Heart left ventricle (tissue), 16 donors: ENCODE data around the gene RFFL. TPM values are rescaled to one million over a fixed set of nuclear protein-coding genes. Genes with fewer than 3 reads are reported as not detected.

ENCODE experiments used
- ATAC-seq, 4 donors: fragments of 200-7000 bp; cut with Tn5 transposase; one replicate each; pipeline ENCODE4 v1.9.1; 2020 to 2022; ENCODE audit warnings: moderate library complexity in 4 of 4, mild to moderate bottlenecking in 3 of 4, moderate number of reproducible peaks in 1 of 4
- DNase-seq, 5 donors: peaks; one replicate each; pipeline ENCODE4 v3.0.0-alpha.2; 2020
- H3K27ac ChIP-seq, 12 donors: fragments of 200-600 bp; sonication (generic) in 4 of 12; one replicate each; pipeline versions ENCODE4 v1.5.0 to v1.8.0; 2016 to 2022; ENCODE audit warnings: mild to moderate bottlenecking in 2 of 12
- H3K27me3 ChIP-seq, 9 donors: fragments of 200-600 bp; sonication (generic) in 2 of 9; one replicate each; pipeline versions ENCODE4 v1.5.1 to v1.8.0; 2016 to 2022; ENCODE audit warnings: mild to moderate bottlenecking in 3 of 9
- H3K36me3 ChIP-seq, 9 donors: fragments of 200-600 bp; sonication (generic) in 2 of 9; one replicate each; pipeline versions ENCODE4 v1.5.0 to v1.8.0; 2018 to 2022; ENCODE audit warnings: mild to moderate bottlenecking in 2 of 9
- H3K4me1 ChIP-seq, 12 donors: fragments of 200-600 bp; sonication (generic) in 4 of 12; one replicate each; pipeline versions ENCODE4 v1.5.0 to v1.8.0; 2016 to 2022; ENCODE audit warnings: mild to moderate bottlenecking in 3 of 12
- H3K4me3 ChIP-seq, 12 donors: fragments of 200-600 bp; sonication (generic) in 4 of 12; one replicate each; pipeline versions ENCODE4 v1.5.0 to v1.8.0; 2017 to 2022; ENCODE audit warnings: mild to moderate bottlenecking in 9 of 12, moderate library complexity in 4 of 12
- H3K9me3 ChIP-seq, 12 donors: fragments of 200-600 bp; sonication (generic) in 4 of 12; one replicate each; pipeline versions ENCODE4 v1.5.0 to v1.8.0; 2016 to 2022; ENCODE audit warnings: mild to moderate bottlenecking in 1 of 12
- CTCF ChIP-seq, 12 donors: fragments of 200-600 bp; sonication (generic) in 4 of 12; IDR thresholded peaks; one replicate each; pipeline versions ENCODE4 v1.5.0 to v1.8.0; 2018 to 2022; ENCODE audit warnings: antibody characterized with exemption in 12 of 12, mild to moderate bottlenecking in 5 of 12
- POLR2A ChIP-seq, 2 donors: fragments of 450-650 bp; IDR thresholded peaks; one replicate each; pipeline ENCODE4 v1.6.1; 2017; ENCODE audit warnings: antibody characterized with exemption in 2 of 2, mild to moderate bottlenecking in 2 of 2, moderate library complexity in 2 of 2
- WGBS, 4 donors: extraction: QIAGEN DNeasy Blood & Tissue Kit in 2 of 4; methylation state at CpG; one replicate each; pipeline versions ENCODE4 v1.1.5 to v1.1.7; 2013 to 2018; 5-methylcytosine and 5-hydroxymethylcytosine counted together
- intact Hi-C, 10 donors: fragments of 100-400 bp; cut with DNase I; formaldehyde crosslinking; loops; one replicate each; pipeline versions ENCODE4 v1.11.1 to v1.14.2; 2022
- polyA plus RNA-seq, 2 donors: library from polyadenylated mRNA; stranded (reverse); fragments of 200-250 nt; gene quantifications; one replicate each; pipeline ENCODE4 v1.2.3, GENCODE V29; 2013
- total RNA-seq, 9 donors: library from RNA; depleted of rRNA in 2 of 9; stranded (reverse); fragments of >200 nt in 2 of 9; fragmentation: NEBNext Ultra II Directional in 3 of 9; extraction: Animal tissue kit (Norgen Biotek cat#: 25700) in 3 of 9; gene quantifications; one replicate each; pipeline versions ENCODE4 v1.1.0 to v1.2.4, GENCODE V29; 2016 to 2023
- donor health status: ischemic (EF 13 %, LVEDD 7.1; RV severe dilation, severe dysfunction).
- donor health status: healthy with polysubstance abuse.
- donor health status: DM: no; HTN: yes; CAD: no.
- donor health status: DM: no; HTN: no; CAD: no.
- donor health status: ischemic (EF 25% LVEDD 6.9; RV normal size, moderate dysfunction).
- donor health status: ischemic (EF 25% LVEDD 5.7; RV mildly dilated, moderate dysfunction).
- donor health status: healthy.
- donor health status: DM: yes; HTN: yes; CAD: no.
- donor health status: ischemic (EF 35%, LVEDD 5.7; RV mildly dilated, moderate dysfunction).
- donor health status: nonischemic (EF 11% LVEDD 7.7; RV severe dilation, severe dysfunction).
- donor health status: DM: yes; HTN: yes; CAD: no.
- donor health status: PGD.
- donor health status: ischemic (EF 29% LVEDD 5.4; RV normal size, mild dysfunction).
- donor health status: nonischemic (EF 23%, LVEDD 6.1; RV moderate dilation, normal function).

The RFFL gene
- total and polyA plus RNA-seq, 11 donors, result 2.6 to 21.6 (median 13.0) TPM

- no peaks in the 10 kb centered on the region for H3K27me3 ChIP-seq
- TF ChIP-seq POLR2A (IDR thresholded peaks at IDR 0.05) (no peak), CTCF (IDR thresholded peaks at IDR 0.05) (no peak)
- peak overlapping the region; percentile 54 to 88 (median 77) for H3K27ac ChIP-seq
- 91 to 97% (median 94%) methylated on average over 3 of the region's 3 CpGs for WGBS, 4 donors
- ATAC-seq (no peak), DNase-seq (no peak)
- H3K36me3 ChIP-seq, result peaks cover 0 to 47% (median 23%) of the 10 kb centered on the region in 9 donors
- no peaks in the 10 kb centered on the region for H3K9me3 ChIP-seq
- no peak overlapping the region for H3K4me3 ChIP-seq
- H3K4me1 ChIP-seq, result peaks cover 0 to 32% (median 14%) of the 10 kb centered on the region in 12 donors
- intact Hi-C loops, result loop anchor here in 3 of 10 donors (2.0 to 5.0 kb wide), 3 partner anchors 39 to 65 kb away; partner anchors contain the start of genes RFFL (in 2 of the 3) and LIG3 (in 1 of the 3)
Observed at GRCh38 chr17:35023538-35023937, 40.0 kb downstream of the RFFL start.

- WGBS, 4 donors, result 15 to 25% (median 20%) methylated on average over 7 to 8 of the region's 8 CpGs
- Histone ChIP-seq H3K4me3 (no peak overlapping the region), H3K9me3 (no peaks in the 10 kb centered on the region), H3K36me3 (peaks cover 0 to 48% (median 26%) of the 10 kb centered on the region in 9 donors), H3K4me1 (peaks cover 0 to 32% (median 14%) of the 10 kb centered on the region in 12 donors), H3K27ac (peak overlapping the region; percentile 54 to 88 (median 77)), H3K27me3 (no peaks in the 10 kb centered on the region)
- peak; percentile 94 to 97 (median 96) for ATAC-seq
- peak in 2 of 12 donors; percentile 9 to 22 for TF ChIP-seq CTCF (IDR thresholded peaks at IDR 0.05)
- no peak for TF ChIP-seq POLR2A (IDR thresholded peaks at IDR 0.05)
- intact Hi-C loops, result loop anchor here in 3 of 10 donors (2.0 to 5.0 kb wide), 3 partner anchors 40 to 66 kb away; partner anchors contain the start of genes RFFL (in 2 of the 3) and LIG3 (in 1 of the 3)
- peak; percentile 62 to 91 (median 75) for DNase-seq
Observed at GRCh38 chr17:35022536-35023063, 40.9 kb downstream of the RFFL start.

- H3K4me3 ChIP-seq, result no peak overlapping the region
- ATAC-seq (no peak), DNase-seq (no peak)
- WGBS, 4 donors, result 83 to 88% (median 85%) methylated on average over 11 of the region's 11 CpGs
- intact Hi-C loops, result loop anchor here in 3 of 10 donors (2.0 to 5.0 kb wide), 3 partner anchors 41 to 67 kb away; partner anchors contain the start of genes RFFL (in 2 of the 3) and LIG3 (in 1 of the 3)
- H3K9me3 ChIP-seq, result no peaks in the 10 kb centered on the region
- peaks cover 0 to 57% (median 33%) of the 10 kb centered on the region in 9 donors for H3K36me3 ChIP-seq
- H3K4me1 ChIP-seq, result peaks cover 0 to 32% (median 14%) of the 10 kb centered on the region in 12 donors
- H3K27ac ChIP-seq, result peak overlapping the region; percentile 54 to 88 (median 77)
- TF ChIP-seq POLR2A (IDR thresholded peaks at IDR 0.05) (no peak), CTCF (IDR thresholded peaks at IDR 0.05) (no peak)
- H3K27me3 ChIP-seq, result no peaks in the 10 kb centered on the region
Observed at GRCh38 chr17:35021520-35022380, 41.8 kb downstream of the RFFL start.
